Measurements from ENCODE around the gene ACCS. TPM values are rescaled to one million over a fixed set of nuclear protein-coding genes. Genes with fewer than 3 reads are reported as not detected.

Gene ACCS
- total and polyA plus RNA-seq, 2 of the 4 experiments (the other 2 are of a cell fraction): 1.8 to 7.3 TPM

GRCh38 chr11:44080951-44081350, 14.9 kb downstream of the ACCS start:
- no peak overlapping the region for H2BK20ac ChIP-seq (ENCODE audit: low read depth, low read length)
- no peak overlapping the region for H2BK120ac ChIP-seq (ENCODE audit: low read depth, low read length)
- H3K4ac ChIP-seq (ENCODE audit: low read depth, low read length): no peak overlapping the region
- ATAC-seq (ENCODE audit: low read depth) (no peak), DNase-seq (no peak)
- no peaks in the 10 kb centered on the region for H4K20me1 ChIP-seq (ENCODE audit: insufficient read depth, low read length)
- dilution Hi-C loops (cut with HindIII; ENCODE audit: low sequenced_read_pairs, unreplicated experiment) (no loop called here), in situ Hi-C loops (cut with MboI; ENCODE audit: low sequenced_read_pairs) (no loop called here), intact Hi-C loops (cut with micrococcal nuclease) (no loop called here)
- TF ChIP-seq RFX5 (IDR thresholded peaks at IDR 0.05; ENCODE audit: low read depth, low read length) (no peak), ELK1 (IDR thresholded peaks at IDR 0.05; ENCODE audit: borderline replicate concordance, low read depth, low read length) (no peak), POLR2A (IDR thresholded peaks at IDR 0.05; ENCODE audit: low read depth, low read length) (no peak), CHD1 (IDR thresholded peaks at IDR 0.05; ENCODE audit: low read depth, low read length) (no peak)
- no peak overlapping the region for H4K8ac ChIP-seq (ENCODE audit: low read depth in 2 of 2, low read length in 2 of 2)
- no peak overlapping the region for H3K4me2 ChIP-seq (ENCODE audit: low read depth, low read length)
- H3K9ac ChIP-seq (ENCODE audit: low read depth, low read length): no peak overlapping the region
- no peak overlapping the region for H4K5ac ChIP-seq (ENCODE audit: low read depth, low read length)
- H3K56ac ChIP-seq (ENCODE audit: extremely low read depth, insufficient read depth, low read length): no peak overlapping the region
- H3K27ac ChIP-seq (ENCODE audit: insufficient read depth, low read length): no peak overlapping the region
- H3K36me3 ChIP-seq (ENCODE audit: control insufficient read depth, insufficient read depth, low read length): no peaks in the 10 kb centered on the region
- H3K79me1 ChIP-seq (ENCODE audit: low read depth in 1 of 2, low read length in 2 of 2): no peaks in the 10 kb centered on the region
- ChIA-PET POLR2A (ENCODE audit: unreplicated experiment) (no interaction called here), CTCF (no interaction called here)
- no peaks in the 10 kb centered on the region for H3K9me3 ChIP-seq (ENCODE audit: control insufficient read depth, insufficient read depth, low read length)
- no peaks in the 10 kb centered on the region for H3K4me1 ChIP-seq (ENCODE audit: control insufficient read depth, insufficient read depth, low read length)
- H2BK15ac ChIP-seq (ENCODE audit: low read depth, low read length): no peak overlapping the region
- no peak overlapping the region for H2AFZ ChIP-seq (replicated peaks; ENCODE audit: low read length, poor library complexity)
- no peaks in the 10 kb centered on the region for H3K9me1 ChIP-seq (ENCODE audit: insufficient read depth, low read length)
- H3K27me3 ChIP-seq (ENCODE audit: control insufficient read depth, insufficient read depth, low read length): no peaks in the 10 kb centered on the region; the same call in 1 of the 2 replicates
- H4K91ac ChIP-seq (ENCODE audit: insufficient read depth, low read depth, low read length): no peak overlapping the region
- no peak overlapping the region for H2AK5ac ChIP-seq (ENCODE audit: low read depth, low read length)
- BruUV-seq (replicated peaks): no TSS peak
- 96% methylated on average over 4 of the region's 9 CpGs; no CpG with 5 or more reads in 1 of the 2 experiments for WGBS, 2 experiments (ENCODE audit: extremely low coverage in 2 of 2, insufficient read length in 1 of 2)
- H3K4me3 ChIP-seq (ENCODE audit: insufficient read depth, low read depth, low read length): no peak overlapping the region
- H3K18ac ChIP-seq (ENCODE audit: low read depth, low read length): no peak overlapping the region
- no peak overlapping the region for H3K14ac ChIP-seq (replicated peaks; ENCODE audit: low read depth, low read length)
- no peak overlapping the region for H3K23ac ChIP-seq (ENCODE audit: low read depth, low read length)
- peak overlapping the region; percentile 78 for H2AK9ac ChIP-seq (replicated peaks; ENCODE audit: low read depth, low read length, poor library complexity)
- no peak overlapping the region for H2BK5ac ChIP-seq (ENCODE audit: low read depth, low read length, poor library complexity, severe bottlenecking)

Data from IMR-90 (cell line).